Activated T-cell treated with anti-CD3 and anti-CD28 coated beads for 24 hours (primary cell): ENCODE data around the gene ANKEF1.
"Not testable (repeated sequence)": the region's sequence is repeated elsewhere in the genome, so short reads cannot be mapped to it uniquely, and the experiment has no call there.

ENCODE experiments used
- DNase-seq: peaks from one replicate; pipeline ENCODE4 v3.0.0-alpha.2; 2020; ENCODE audit warnings: low read depth

ANKEF1 gene

GRCh38 chr20:10034717-10035571, at the start of gene ANKEF1:
ANKEF1 (plus strand) TSS chr20:10034987; CDS start chr20:10038302, 3,315 bp downstream.
- DNase-seq = peak; percentile 46

- no peak for DNase-seq
Measured at GRCh38 chr20:9985281-9985680, 49.5 kb upstream of the ANKEF1 start.

DNA sequence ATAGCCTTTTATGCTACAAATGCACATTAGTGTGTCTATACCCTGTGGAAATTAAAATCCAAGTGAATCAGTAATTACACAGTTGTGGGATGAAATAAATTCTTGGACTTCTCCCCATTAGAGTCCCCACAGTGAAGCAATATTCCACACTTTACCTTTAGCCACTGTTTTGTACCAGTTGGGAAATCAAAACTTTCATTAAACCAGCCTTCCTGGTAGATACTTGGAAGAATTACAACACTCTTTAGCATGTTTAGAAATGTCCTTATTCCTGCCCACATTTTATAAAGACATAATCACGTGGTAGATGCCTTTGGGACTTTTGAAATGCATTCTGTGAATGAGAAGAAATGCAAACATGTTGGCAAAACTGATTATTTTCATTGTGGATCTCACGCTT, 49.0 kb upstream of the ANKEF1 start:
- no peak for DNase-seq

DNA sequence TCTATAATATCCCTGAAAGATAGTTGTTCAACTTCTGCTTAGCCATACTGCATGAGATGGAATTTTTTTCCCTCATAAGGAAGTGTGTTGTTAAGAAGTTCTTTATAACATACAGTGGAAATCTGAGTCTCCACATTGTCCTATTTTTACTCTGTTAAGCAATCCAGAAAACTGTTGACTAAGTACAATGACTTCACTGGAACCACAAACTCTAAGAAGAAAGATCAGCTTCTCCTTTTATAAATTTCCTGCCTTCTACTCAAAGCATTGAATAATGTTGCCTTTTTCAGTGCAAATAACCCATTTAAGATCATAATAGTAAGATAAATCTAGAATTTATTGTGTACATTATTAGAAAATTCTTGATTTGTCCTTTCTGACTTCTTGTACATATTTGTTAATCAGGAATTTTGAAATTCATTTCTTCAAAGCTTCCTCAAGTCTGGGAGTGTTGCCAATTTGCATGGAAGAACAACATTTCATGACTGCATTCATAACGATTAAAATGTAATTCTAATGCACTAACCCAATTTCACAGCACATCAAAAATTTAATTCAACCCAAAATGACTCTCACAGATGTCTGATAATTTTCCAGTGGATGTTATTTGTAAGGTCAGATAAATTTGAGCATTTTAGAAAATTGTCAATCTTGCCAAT, 45.6 kb upstream of the ANKEF1 start:
- no peak for DNase-seq

GRCh38 chr20:9993137-9993536, 41.6 kb upstream of the ANKEF1 start:
- no peak for DNase-seq

GRCh38 chr20:9994676-9995075, 40.1 kb upstream of the ANKEF1 start:
- no peak for DNase-seq

GRCh38 chr20:9995510-9996272, 39.1 kb upstream of the ANKEF1 start:
- no peak for DNase-seq

GRCh38 chr20:9996944-9997343, 37.8 kb upstream of the ANKEF1 start:
- no peak for DNase-seq

DNA sequence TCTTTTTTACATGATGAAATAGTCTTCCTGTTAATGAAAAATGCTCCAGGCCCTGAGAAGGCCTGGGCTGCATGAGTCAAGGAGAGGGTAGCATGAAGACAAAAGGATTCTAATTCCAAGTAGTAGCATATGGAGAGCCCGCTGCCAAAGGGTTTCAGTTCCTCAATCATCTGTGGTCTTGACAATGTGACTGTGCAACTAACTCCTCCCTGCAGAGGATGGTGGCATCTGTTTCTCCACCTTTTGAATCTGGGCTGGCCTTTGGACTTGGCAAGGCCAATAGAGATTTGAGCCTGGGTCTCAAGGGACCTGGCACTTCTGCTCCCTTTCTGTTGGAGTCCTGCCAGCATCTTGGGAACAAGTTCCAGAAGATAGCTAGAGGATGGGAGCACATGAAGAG, 35.1 kb upstream of the ANKEF1 start:
- no peak for DNase-seq

DNA sequence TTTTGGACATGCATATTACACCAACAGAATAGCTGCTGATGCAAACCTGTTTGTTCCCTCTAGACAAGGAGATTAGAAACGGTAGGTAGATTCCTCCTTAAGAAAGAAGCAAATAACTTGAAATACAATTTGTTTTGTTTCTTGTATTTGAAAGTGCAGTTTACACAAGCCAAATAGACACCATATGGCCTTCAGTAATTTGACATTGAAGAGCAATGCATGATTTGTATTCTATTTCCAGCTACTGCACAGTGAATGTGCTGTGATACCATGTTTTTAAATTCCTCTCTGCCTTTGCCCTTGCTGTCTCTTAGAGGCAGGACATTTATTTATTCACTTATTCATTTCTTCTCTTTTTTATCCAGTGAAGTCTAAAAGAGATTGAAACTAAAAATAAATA, 31.9 kb upstream of the ANKEF1 start:
- no peak for DNase-seq

DNA sequence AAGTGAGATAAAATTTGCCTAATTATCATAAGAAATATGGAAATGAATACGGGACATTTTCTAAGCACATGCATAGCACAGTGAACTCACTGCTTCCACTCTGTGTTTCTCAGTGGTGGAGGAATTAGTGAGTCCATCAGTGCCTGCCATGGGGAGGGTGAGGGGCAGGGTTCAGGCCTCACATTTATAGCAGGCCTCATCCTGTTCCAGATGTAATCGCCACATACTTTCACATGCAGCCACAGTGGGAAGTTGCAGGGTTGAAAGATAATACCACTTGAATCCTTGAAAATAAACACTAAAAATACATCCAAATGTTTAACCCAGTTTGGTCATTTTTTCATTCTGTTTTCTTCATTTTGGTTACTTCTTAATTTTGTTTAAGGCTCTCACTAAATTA, 29.9 kb upstream of the ANKEF1 start:
- no peak for DNase-seq

DNA sequence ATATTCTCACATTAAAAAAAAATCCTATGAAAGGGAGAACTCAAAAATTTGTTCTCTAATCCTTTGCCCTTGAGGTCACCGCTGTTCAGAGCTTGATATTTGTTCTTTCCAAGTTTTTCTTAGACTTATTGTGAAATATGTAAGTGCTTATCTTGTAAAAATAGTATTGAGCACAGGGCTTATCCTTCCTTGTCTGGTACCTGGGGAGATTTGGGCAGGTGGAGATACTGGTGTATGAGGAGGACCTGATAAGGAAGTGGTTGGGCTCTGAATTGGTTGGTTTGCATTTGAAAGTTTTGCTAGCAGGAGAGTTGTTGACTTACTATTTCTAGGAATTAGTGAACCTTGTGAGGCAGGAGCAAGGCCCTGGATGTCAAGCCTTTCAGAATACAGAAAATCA, 28.9 kb upstream of the ANKEF1 start:
- DNase-seq = no peak

DNA sequence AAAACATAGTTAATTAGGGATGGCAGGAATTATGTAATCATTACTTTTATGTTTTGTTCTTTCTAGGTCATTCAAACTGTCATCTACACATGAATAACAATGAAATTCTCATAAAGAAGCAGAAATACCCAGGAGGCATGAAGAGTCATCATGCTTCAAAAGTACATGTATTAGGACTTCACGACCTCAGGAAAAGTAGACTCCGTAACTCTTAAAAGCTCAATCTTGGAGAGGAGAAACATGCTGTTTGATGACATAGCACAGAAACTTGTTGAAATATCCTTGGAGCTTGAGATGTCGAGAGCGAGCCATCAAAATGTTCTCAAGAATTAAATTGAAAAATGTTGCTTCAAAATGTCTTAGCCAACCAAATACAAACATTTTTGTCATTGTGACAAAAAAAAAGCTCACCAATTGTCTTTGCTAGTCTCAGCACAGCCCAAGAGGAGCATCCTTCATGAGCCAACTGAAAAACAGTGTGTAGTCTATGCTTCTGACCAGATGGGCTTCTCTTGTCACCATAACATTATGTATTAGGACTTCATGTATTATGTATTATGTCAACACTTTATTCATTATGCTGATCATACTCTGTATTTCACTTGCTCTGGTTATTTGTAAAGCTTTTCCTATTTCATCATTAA, 28.2 kb upstream of the ANKEF1 start:
- no peak for DNase-seq

- no peak for DNase-seq
Measured at GRCh38 chr20:10007158-10007557, 27.6 kb upstream of the ANKEF1 start.

GRCh38 chr20:10007747-10008146, 27.0 kb upstream of the ANKEF1 start:
- DNase-seq = no peak

GRCh38 chr20:10012464-10012863, 22.3 kb upstream of the ANKEF1 start:
- DNase-seq = no peak

GRCh38 chr20:10014431-10014830, 20.4 kb upstream of the ANKEF1 start:
- no peak for DNase-seq

DNA sequence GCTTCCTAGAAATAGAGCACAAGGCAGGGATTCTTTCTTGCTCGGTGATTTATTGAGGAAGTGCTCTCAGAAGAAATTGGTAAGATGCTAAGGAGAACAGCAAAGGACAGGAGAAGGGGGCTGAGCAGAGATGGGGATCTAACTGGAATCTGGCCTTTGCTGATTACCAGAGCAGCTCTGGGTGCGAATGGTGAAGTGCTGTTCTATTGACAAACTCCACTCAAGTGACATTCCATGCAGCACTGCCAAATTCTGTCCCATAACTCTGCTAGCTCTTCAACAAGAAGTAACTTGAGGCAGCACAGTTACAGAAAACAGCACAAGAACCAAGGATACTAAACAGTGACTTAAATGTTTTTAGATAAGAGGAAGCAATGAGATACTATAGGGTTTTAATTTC, 13.8 kb upstream of the ANKEF1 start:
- no peak for DNase-seq

DNA sequence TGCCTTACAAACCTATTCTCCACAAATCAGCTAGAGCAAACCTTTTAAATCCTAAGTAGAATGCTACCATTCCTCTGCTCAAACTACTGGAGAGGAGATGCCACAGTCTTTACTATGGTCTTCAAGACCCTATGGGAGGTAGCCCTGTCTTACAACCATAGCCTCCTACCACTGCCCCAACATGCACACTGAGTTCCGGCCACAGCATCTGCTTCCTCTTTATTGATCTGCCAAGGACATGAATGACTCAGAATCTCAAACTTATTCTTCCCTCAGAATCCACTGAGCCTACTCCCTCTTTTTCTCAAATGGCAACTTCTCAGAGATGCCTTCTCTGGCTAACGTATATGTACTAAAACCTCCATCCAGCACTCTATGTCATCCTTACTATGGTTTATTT, 12.2 kb upstream of the ANKEF1 start:
- no peak for DNase-seq

DNA sequence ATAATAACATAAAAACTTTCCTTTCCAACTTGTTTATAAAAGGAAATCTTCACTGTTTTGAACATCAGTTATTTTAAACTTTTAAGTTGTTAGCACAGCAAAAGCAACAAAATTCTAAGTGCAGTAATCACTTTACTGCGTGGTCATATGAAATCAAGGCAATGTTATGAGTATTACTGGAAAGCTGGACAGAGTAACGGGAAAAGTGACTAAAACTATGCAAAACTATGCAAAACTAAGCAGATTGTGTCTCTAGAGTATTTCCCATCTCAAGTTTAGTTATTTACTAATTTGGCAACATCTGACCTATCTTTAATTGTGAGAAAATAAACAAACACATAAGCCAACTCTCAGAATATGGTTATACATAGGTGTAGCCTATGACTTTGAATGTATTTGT, 10.9 kb upstream of the ANKEF1 start:
- no peak for DNase-seq

DNA sequence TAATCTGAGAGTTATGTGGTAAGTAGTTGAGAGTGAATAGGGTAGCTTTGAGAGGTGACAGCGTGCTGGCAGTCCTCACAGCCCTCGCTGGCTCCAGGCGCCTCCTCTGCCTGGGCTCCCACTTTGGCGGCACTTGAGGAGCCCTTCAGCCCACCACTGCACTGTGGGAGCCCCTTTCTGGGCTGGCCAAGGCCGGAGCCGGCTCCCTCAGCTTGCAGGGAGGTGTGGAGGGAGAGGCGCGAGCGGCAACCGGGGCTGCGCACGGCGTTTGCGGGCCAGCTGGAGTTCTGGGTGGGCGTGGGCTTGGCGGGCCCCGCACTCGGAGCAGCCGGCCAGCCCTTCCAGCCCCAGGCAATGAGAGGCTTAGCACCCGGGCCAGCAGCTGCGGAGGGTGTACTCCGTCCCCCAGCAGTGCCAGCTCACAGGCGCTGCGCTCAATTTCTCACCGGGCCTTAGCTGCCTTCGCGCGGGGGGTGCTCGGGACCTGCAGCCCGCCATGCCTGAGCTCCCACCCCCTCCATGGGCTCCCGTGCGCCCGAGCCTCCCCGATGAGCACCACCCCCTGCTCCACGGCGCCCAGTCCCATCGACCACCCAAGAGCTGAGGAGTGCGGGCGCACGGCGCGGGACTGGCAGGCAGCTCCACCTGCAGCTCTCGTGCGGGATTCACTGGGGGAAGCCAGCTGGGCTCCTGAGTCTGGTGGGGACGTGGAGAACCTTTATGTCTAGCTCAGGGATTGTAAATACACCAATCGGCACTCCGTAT, 3.2 kb upstream of the ANKEF1 start:
- DNase-seq = not testable (repeated sequence)

DNA sequence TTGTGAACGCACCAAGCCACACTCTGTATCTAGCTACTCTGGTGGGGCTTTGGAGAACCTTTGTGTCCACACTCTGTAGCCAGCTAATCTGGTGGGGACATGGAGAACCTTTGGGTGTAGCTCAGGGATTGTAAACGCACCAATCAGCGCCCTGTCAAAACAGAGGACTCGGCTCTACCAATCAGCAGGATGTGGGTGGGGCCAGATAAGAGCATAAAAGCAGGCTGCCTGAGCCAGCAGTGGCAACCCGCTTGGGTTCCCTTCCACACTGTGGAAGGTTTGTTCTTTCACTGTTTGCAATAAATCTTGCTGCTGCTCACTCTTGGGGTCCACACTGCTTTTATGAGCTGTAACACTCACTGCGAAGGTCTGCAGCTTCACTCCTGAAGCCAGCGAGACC, 2.5 kb upstream of the ANKEF1 start:
- DNase-seq = not testable (repeated sequence)
